ENCODE data around the gene FOXP3.

DNA sequence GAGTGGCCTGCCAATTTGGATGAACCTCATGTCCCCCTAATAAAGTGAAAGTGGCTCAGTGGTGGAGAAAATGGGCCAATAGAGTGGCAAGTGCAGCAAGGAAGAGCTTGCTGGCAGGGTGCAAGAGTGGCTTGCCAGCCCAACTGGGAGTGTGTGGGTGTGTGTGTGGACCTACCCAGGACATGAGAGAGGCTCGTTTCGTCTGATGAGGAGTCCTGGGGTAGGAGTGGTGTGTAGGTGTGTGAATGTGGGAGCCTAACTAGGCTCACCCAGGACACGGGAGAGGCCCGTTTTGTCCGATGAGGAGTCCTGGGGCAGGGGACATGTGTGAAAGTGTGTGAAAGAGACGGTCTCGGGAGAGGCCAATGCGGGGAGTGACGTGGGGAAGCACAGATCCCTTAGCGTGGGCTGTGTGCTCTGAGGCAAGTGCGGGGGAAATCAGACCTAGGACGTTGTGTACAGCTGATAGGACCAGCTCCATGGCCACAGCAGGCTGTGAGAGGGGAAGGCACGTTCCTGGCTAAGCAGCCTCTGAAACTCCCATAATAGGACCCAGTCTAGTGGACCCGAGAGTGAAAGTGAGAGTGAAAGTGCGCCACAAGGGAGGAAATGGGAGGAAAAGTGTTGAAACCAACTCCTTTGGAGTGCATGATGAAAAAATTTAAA is 44.2 kb upstream of the FOXP3 start:
- TF ChIP-seq POLR2A (IDR thresholded peaks at IDR 0.05; ENCODE audit: low read depth, low read length) (no peak), POLR2AphosphoS5 (IDR thresholded peaks at IDR 0.05; ENCODE audit: low read depth, low read length) (no peak), TAF1 (IDR thresholded peaks at IDR 0.05; ENCODE audit: borderline replicate concordance, low read depth, low read length) (no peak)
